ENCODE data around the gene RDX. TPM values are rescaled to one million over a fixed set of nuclear protein-coding genes. Genes with fewer than 3 reads are reported as not detected.

Gene RDX
- total RNA-seq, 2 donors from 2014 or later: 111 to 131 TPM

GRCh38 chr11:110159476-110159875 is 136.9 kb downstream of the RDX start:
- no peak for DNase-seq (ENCODE audit: low spot score)
- intact Hi-C loops (cut with DNase I): loop anchor here in 1 of 2 donors (5.0 kb wide), 1 partner anchor 1303 kb away; no protein-coding TSS in a partner anchor

GRCh38 chr11:110158317-110159200 is 137.9 kb downstream of the RDX start:
- intact Hi-C loops (cut with DNase I): loop anchor here in 1 of 2 donors (5.0 kb wide), 1 partner anchor 1304 kb away; no protein-coding TSS in a partner anchor
- no peak for DNase-seq (ENCODE audit: low spot score)

GRCh38 chr11:110156503-110156902 is 139.9 kb downstream of the RDX start:
- intact Hi-C loops (cut with DNase I): loop anchor here in 1 of 2 donors (5.0 kb wide), 1 partner anchor 1306 kb away; no protein-coding TSS in a partner anchor

DNA sequence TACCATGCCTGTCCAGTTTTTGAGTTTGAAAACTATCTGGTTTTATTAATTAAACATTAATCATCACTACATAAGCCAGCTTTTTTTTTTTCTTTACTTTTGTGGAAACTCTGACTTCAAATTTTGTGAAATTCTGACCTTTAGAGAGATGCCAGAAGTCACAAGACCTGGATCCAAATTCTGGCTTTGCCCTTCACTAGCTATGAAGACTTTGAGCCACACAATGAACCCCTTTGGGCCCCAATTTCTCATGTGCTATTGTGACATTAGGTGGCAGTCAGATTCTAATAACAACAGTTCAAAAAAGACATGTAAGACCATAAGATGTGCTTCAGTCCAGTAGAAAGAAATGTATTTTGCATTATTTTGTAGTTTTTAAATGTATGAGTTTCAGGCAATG is 142.9 kb downstream of the RDX start:
- intact Hi-C loops (cut with DNase I): no loop called here

More at GRCh38 chr11:110156503-110156902, 139.9 kb downstream of the RDX start:
- no peak for DNase-seq (ENCODE audit: low spot score)

DNA sequence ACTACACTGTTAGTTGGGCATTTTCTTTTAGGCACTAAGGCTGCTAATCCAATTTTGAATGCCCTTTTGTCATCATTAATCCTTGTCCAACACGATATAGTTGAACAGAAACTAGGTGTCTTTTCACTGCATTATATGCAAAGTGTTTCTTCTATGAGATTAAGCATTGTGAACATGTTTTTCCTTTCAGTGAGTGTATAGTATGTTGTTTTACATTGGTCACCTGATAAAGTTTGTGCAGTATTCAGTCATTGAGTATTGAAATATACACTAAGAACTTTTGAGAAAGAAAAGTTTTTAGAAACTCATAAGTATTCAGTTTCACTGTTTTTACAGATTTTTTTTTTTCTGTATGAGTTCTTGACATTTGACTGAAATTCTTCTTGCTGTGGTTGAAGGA is 144.2 kb downstream of the RDX start:
- no peak for DNase-seq (ENCODE audit: low spot score)
- intact Hi-C loops (cut with DNase I): no loop called here

More for the DNA sequence above, 142.9 kb downstream of the RDX start:
- DNase-seq (ENCODE audit: low spot score): no peak

- intact Hi-C loops (cut with DNase I): loop anchor here in 1 of 2 donors (1.0 kb wide), 1 partner anchor 11 kb away; no protein-coding TSS in a partner anchor
- no peak for DNase-seq (ENCODE audit: low spot score)
Measured at GRCh38 chr11:110148775-110149744, 147.4 kb downstream of the RDX start.

- DNase-seq (ENCODE audit: low spot score): no peak
- intact Hi-C loops (cut with DNase I): no loop called here
Measured at GRCh38 chr11:110147962-110148709, 148.3 kb downstream of the RDX start.

DNA sequence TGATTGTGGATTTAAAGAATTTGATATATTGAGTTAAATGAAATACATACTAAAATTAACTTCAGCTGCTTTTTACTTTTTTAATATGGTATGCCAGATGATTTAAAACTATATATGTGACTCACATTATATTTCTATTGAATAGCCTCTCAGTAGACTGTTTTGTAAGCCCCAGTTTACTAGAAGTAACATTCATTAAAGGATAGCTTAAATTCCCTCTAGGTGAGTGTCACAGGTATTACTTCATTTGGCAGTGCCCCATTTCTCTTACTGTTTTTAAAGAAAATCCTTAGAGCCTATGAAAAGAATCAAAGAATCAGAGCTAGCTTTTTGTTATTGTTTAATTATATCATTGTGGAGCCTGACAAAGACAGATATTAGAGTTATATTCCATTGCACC is 154.6 kb downstream of the RDX start:
- intact Hi-C loops (cut with DNase I): no loop called here
- DNase-seq (ENCODE audit: low spot score): no peak

GRCh38 chr11:110134110-110134509 is 162.3 kb downstream of the RDX start:
- intact Hi-C loops (cut with DNase I): no loop called here
- DNase-seq (ENCODE audit: low spot score): no peak

- intact Hi-C loops (cut with DNase I): no loop called here
- DNase-seq (ENCODE audit: low spot score): no peak
Measured at GRCh38 chr11:110133160-110133559, 163.3 kb downstream of the RDX start.

GRCh38 chr11:110131386-110132123 is 164.9 kb downstream of the RDX start:
- intact Hi-C loops (cut with DNase I): no loop called here
- no peak for DNase-seq (ENCODE audit: low spot score)

DNA sequence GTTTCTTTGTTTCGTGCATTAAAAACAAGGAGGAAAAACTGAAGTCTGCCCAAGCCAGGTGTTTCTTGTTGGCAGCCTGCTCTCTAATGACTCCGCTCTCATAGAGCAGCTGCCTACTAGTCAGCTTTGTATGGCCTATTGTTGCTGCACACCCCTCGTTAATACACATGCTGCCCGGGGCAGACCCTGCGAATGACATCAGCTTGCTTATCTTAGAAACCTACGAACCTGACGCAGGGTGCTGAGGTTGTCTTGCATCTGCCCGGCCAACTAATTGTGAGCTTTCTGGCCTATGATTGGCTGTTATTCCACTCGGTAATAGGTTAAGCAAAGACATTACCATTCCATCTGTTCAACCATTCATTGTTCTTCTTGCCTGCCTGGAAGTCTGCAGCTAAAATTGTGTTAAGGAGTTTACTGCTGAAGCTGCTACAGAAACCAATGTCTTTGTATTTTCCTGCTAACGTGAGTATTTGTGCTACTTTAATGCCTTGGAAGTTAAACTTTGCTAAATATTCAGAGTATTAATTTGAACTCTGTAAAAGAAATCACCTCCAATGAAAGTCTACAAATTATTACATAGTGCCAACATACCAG is 165.7 kb downstream of the RDX start:
- DNase-seq (ENCODE audit: low spot score): peak; percentile 55
- intact Hi-C loops (cut with DNase I): no loop called here

DNA sequence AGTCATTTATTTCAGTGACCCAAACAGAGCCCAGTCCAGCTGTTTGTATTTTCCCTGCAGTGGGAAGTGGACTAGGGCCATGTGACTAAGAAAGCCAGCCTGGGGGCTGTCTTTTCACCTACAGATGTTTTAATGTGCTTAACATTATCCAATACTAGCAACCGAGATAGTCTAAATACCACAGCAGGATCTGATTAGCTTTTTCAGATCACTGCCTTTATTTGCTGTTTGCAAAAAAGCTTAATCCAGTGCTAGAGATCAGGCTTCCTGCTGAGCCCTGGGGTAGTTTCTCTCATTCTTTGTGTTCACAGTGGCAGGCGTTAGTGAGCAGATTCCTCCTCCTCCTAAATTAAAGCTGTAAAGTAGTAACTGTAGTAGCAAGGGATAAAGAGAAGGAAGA is 168.3 kb downstream of the RDX start:
- intact Hi-C loops (cut with DNase I): no loop called here
- no peak for DNase-seq (ENCODE audit: low spot score)

DNA sequence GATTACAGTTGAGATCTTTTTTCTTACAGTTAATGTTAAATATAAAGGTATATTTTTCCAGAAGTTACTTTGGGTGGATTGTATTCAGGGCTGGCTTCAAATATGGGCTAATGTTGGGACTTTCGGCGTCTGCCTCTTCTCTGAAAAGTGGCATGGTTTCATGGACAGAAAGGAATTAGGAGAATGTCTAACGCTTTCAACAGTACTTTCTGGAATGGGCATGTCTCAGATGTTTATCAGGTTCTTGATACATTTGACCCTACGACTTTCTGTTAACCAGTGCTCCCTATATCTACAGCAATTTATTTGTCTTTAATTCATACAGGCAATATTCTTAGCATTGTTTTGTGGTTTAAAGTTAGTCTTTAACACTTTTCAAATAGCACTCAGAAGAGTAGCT is 169.5 kb downstream of the RDX start:
- DNase-seq (ENCODE audit: low spot score): no peak
- intact Hi-C loops (cut with DNase I): no loop called here

DNA sequence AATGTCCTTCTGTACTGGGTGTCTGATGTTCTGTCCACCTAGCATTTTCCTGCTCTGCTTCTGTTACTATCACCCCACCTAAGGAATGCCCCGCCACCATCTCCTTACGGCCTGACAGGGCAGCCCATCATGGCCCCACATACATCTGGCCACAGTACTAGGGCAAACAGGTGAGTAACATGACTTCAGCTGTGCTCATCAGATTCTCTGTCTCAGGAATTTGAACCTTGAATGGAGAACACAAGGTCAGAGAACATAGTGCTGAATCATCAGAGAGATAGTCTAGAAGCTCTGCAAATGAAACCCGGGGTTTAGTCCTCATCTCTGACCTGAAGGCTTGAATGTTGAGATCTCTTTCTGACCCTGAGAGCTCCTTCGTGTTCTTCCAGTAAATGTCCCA is 170.8 kb downstream of the RDX start:
- intact Hi-C loops (cut with DNase I): no loop called here

More for the DNA sequence above, 170.8 kb downstream of the RDX start:
- peak; percentile 62 for DNase-seq (ENCODE audit: low spot score)
